PFSK-1 (cell line): ENCODE data around the gene DOCK1.

Source experiments
- FOXP2 ChIP-seq: optimal IDR thresholded peaks from 2 replicates; pipeline ENCODE3; 2011; ENCODE audit warnings: borderline replicate concordance, control low read depth, inconsistent platforms; ENCODE audit not compliant: insufficient read depth; ENCODE audit errors: extremely low read length, extremely low read depth
- POLR2AphosphoS5 ChIP-seq: IDR thresholded peaks from 2 replicates; pipeline ENCODE4 v1.6.1; 2012; ENCODE audit warnings: low read depth, mild to moderate bottlenecking, control low read depth, low read length, moderate library complexity
- REST ChIP-seq, 2 experiments: IDR thresholded peaks; 2 replicates each; pipeline versions ENCODE4 v1.6.1 to v1.8.0; 2011 to 2012; ENCODE audit warnings: low read depth in 2 of 2, low read length in 2 of 2, control low read depth in 1 of 2, inconsistent platforms in 1 of 2, mild to moderate bottlenecking in 1 of 2, moderate library complexity in 1 of 2; ENCODE audit not compliant: insufficient read depth in 1 of 2
- SIN3A ChIP-seq: IDR thresholded peaks from 2 replicates; pipeline ENCODE4 v1.6.1; 2012; ENCODE audit warnings: mild to moderate bottlenecking, low read length, moderate library complexity, borderline replicate concordance; ENCODE audit not compliant: insufficient read depth
- TAF1 ChIP-seq: IDR thresholded peaks from 2 replicates; pipeline ENCODE4 v1.6.1; 2012; ENCODE audit warnings: low read length, control low read depth, borderline replicate concordance; ENCODE audit not compliant: insufficient read depth

The DOCK1 gene

DNA sequence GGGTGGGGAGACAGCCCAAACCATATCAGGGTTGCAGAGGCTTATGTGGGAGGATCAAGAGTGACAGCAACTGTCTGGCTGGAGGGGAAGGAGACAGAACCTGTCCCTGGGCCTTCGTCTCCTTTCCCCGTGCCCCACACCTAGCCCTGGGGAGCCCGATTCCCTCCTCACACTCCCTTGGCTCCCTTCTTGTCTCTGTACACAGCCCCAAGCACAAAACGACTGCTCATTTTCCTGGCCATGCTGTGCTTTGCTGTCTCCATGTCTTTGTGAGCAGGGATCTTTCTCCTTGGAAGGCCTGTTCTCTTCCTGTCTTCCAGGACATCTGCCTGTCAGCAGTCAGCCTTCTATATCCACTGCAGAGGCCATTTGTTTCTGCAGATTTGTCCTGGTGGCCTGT lies 177.4 kb downstream of the DOCK1 start:
- no peak for TF ChIP-seq FOXP2
- TF ChIP-seq TAF1: no peak
- no peak for TF ChIP-seq REST (IDR thresholded peaks at IDR 0.05; ENCODE audit: insufficient read depth in 1 of 2, low read depth in 2 of 2, low read length in 2 of 2)
- TF ChIP-seq POLR2AphosphoS5: no peak
- no peak for TF ChIP-seq SIN3A

GRCh38 chr10:127085957-127086356 lies 180.7 kb downstream of the DOCK1 start:
- TF ChIP-seq POLR2AphosphoS5: no peak
- TF ChIP-seq FOXP2: no peak
- TF ChIP-seq REST (IDR thresholded peaks at IDR 0.05; ENCODE audit: insufficient read depth in 1 of 2, low read depth in 2 of 2, low read length in 2 of 2): no peak
- TF ChIP-seq TAF1: no peak
- TF ChIP-seq SIN3A: no peak

DNA sequence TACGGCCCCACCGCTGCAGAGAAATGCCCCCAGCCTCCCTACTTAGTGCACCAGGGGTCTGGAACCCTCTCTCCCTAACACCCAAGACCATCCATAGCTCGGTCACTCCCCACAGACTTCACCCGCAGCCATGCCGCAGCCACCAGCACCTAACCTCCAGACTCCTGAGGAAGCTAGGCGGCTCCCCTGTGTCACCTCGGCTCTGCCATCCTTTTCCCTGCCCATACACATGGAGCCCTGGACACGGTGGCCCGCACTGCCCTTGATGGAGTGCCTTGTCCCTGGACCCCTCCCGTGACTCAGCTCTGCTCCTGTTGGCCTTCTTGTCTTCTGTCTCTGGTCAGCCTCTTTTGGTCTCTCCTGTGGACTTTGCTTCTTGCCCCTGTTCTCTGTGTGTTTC lies 183.7 kb downstream of the DOCK1 start:
- TF ChIP-seq REST (IDR thresholded peaks at IDR 0.05; ENCODE audit: insufficient read depth in 1 of 2, low read depth in 2 of 2, low read length in 2 of 2) (no peak), TAF1 (no peak)

DNA sequence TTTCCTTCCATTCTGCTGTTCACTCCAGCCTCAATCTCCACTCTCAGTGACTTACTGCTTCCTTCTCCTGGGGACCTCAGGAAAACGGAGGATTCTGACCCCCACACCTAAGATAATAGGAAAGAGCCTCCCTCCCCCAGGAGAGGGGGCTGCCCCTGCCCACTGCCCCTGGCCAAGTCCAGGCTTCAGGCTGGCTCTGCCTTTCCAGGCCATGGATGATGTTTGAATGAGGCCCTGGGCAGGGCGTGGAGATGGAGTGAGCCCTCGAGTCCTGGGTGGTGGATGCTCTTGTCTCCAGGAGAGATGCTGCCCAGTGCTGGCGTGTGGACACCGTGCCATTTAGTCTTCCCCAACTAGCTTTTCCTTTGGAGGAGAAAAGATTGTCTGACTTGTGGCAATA lies 184.2 kb downstream of the DOCK1 start:
- TF ChIP-seq TAF1 (no peak), POLR2AphosphoS5 (no peak), REST (IDR thresholded peaks at IDR 0.05; ENCODE audit: insufficient read depth in 1 of 2, low read depth in 2 of 2, low read length in 2 of 2) (no peak), SIN3A (no peak), FOXP2 (no peak)

DNA sequence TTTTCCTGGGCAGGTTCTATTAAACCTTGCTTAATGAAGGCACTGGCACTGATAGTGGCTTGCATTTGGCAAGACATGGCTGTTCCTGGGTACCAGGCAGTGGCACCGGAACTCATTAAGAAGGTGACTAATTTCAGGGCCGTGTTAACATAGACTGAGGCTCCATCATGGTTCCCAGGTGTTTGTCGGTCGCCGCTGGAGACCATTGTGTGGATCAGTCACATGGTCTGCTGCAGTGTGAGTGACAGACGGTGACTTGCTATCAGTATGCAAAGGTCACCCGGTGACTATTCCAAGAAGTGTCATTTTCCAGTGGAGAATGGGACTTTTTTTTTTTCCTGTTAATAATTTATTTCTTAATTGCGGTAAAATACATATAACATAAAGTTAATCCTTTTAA lies 184.9 kb downstream of the DOCK1 start:
- no peak for TF ChIP-seq SIN3A
- TF ChIP-seq POLR2AphosphoS5: no peak
- TF ChIP-seq REST (IDR thresholded peaks at IDR 0.05; ENCODE audit: insufficient read depth in 1 of 2, low read depth in 2 of 2, low read length in 2 of 2): no peak
- TF ChIP-seq TAF1: no peak
- no peak for TF ChIP-seq FOXP2
